GM20431 (cell line): ENCODE measurements around the gene MPEG1.

Source experiments
- in situ Hi-C: fragments of 300-500 bp; cut with MseI, MboI; formaldehyde crosslinking; loops from one replicate; pipeline ENCODE4 v1.15.0; 2020; ENCODE audit warnings: low sequenced_read_pairs; ENCODE audit not compliant: unreplicated experiment

The MPEG1 gene, protein sequence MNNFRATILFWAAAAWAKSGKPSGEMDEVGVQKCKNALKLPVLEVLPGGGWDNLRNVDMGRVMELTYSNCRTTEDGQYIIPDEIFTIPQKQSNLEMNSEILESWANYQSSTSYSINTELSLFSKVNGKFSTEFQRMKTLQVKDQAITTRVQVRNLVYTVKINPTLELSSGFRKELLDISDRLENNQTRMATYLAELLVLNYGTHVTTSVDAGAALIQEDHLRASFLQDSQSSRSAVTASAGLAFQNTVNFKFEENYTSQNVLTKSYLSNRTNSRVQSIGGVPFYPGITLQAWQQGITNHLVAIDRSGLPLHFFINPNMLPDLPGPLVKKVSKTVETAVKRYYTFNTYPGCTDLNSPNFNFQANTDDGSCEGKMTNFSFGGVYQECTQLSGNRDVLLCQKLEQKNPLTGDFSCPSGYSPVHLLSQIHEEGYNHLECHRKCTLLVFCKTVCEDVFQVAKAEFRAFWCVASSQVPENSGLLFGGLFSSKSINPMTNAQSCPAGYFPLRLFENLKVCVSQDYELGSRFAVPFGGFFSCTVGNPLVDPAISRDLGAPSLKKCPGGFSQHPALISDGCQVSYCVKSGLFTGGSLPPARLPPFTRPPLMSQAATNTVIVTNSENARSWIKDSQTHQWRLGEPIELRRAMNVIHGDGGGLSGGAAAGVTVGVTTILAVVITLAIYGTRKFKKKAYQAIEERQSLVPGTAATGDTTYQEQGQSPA

GRCh38 chr11:59212744-59213631, at the start of gene MPEG1:
Gene MPEG1 (minus strand): TSS chr11:59212927. CDS start chr11:59212865, 62 bp downstream.
- in situ Hi-C loops, result no loop called here

DNA sequence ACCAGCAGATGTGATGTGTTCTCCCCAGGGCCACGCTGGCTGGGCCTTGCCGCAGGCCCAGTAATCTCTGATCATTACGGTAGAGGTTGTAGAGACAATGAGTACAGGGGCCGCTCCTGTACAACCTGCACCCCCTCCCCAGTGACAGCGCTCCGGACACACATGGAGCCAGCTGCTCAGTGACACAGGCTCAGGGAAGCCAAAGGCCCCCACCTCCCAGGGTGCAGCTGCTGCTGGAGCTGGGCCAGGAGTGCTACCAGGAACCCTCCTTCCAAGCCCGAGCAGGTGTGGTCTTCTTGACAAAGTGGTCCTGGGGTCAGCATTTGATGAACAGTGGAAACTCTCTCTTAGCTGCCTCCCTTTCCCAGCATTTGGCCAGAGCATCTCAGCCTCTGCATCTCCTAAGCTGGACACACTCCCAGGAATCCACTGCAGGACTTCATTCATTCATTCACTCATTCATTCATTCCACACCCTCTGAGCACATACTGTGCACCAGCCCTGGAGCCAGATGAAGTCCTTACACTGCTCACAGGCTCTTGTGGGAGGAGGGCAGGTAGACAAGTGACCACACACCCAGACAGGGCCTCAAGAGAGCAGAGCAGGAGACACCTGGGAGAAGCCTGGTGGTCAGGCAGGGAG, 49.6 kb upstream of the MPEG1 start:
- in situ Hi-C loops, result no loop called here

DNA sequence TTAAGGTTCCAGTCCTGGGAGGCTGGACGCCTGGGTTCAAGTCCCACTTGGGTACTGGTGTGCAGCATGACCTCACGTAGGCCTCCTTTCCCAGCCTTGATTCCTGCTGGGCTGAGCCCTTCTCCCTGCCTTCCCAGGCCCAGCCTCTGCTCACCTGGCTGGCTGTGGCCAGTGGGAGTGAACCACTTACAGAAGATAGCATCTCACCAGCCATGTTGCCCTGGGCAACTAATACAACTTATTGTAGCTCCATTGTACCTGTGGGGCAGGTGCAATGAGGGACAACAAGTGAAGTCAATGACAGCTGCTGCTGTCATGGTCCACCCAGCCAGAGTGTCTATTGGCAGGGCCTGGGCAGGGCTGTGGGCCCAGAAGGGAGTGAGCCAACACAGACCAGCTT, 48.4 kb upstream of the MPEG1 start:
- in situ Hi-C loops, result no loop called here

DNA sequence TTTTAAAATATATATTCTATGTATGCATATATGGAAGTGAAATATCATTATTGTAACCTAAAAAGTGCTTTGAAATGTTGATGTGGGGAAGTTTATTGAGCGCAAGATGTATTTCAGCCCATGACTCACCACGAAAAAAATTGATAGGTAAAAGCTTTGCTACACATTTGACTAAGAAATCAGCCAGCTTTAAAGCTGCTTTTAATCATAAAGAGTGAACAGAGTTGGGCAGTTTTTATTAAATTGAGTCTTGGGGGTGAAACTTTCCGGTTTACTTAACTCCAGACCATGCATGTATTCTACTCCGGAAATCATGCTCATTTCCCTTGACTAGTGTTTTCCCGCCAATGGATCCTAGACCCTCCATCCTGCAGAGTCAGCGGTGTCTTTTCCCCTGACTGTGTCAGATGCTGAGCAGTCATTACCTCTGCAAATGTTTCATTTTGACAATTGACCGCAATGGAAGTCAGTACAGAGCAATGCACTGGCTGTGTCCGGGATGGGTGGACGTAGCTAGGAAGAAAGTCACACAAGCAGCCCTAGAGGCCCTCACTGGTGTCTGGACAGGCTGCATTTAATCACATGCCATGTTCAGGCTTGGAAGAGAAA, 47.2 kb upstream of the MPEG1 start:
- in situ Hi-C loops, result no loop called here

DNA sequence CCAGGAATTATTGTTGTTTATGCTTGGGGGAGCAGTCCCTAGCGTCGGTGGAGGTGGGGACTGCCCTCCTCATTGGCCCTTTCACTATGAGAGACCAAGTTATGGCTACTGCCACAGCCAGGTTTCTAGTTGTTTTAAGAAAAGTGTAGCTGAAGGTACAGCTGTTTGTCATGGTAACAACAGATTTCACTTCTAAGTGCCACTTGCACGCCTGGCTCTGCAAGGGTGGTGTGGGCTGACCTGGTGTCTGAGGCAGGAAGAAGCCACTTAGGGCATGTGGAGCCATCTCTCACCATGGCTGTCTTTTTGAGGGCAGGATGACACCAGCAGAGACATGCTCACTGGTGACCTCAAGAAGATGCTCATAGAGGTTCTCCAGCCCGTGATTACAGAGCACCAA, 46.3 kb upstream of the MPEG1 start:
- in situ Hi-C loops, result no loop called here

- in situ Hi-C loops, result no loop called here
Observed at GRCh38 chr11:59255281-59255680, 42.6 kb upstream of the MPEG1 start.

DNA sequence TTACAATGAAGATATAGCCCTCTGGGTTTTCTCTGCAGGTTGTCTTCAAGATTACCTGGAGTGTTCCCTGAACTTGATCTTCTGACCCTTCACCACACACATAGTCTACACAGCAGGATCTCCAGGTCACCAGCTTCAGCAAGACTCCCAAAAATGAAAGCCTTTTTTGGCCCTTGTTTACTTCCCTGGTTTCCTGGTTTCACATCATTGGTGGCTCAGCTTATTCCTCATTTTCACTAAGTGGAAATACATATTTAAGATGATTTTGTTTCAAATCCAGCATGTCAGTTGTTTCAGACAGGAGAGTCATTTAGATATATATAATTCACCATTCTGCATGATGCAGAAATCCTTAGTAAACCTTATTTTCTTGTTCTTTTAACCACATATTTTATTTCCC, 41.6 kb upstream of the MPEG1 start:
- in situ Hi-C loops, result no loop called here

DNA sequence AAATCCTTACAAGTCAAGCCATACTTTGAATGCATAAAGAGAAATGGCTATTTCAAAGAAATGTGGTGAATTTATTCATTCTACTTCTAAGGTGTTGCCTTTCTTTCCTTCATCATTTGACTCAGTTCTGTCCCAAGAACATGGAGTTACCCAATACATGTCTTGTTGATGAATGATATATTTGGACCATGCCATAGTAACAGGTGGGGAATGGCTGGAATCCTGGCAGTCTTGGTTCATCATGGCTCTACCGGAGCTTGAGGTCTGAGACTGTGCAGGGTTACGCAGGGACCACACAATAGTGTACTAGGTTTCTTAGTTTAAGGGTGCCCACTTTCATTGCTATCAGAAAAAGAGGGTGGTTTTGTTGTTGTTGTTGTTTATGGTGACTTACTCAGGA, 40.3 kb upstream of the MPEG1 start:
- in situ Hi-C loops, result no loop called here

DNA sequence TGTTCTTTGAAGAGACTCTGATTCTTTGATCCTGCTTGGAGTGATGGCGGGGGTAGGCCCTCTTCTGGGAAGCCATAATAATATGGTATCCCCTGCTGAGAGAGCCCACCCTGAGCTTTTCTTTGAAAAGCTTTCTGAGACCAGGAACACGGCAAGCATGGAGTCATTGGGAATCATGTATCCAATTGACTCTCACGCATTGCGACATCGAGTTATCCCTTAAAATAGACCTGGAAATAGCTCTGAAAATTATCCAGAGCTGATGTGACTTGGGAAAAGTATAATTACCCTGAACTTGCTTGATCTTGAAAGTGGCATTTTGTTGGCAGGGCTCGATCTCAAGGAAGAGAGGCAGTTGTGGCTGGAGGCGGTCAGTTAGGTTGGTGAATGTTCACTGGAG, 36.8 kb upstream of the MPEG1 start:
- in situ Hi-C loops, result no loop called here

DNA sequence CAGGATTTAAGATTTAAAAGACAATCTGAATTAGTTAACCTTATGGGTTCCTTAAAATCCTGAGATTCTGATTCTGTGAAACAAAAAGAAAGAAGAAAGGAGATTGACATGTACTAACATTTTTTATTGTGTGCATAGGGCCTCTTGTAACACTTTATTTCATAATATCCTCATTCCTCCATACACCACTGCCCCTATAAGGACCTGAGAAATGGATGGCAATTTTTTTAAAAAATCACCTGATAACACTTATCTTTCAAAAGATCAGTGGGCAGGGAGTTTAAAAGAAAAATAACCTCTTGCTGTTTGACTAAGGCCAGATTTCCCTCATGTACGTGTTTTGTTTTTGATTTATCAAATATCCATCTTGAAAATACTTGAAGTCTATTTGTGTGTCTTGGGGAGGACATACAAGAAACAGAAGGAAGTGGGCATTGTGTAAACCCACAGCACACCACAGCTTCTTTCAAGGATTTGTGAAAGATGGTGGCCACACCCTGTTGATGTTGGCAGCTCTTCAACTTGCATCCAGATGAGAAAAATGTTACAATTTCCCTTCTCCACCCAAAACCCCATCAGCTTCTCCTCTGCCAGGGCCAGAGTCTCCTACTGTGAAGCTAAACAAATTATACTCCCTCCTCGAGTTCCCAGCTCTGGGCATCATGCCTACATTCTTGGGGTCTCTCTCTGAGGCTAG, 35.0 kb upstream of the MPEG1 start:
- in situ Hi-C loops, result no loop called here

DNA sequence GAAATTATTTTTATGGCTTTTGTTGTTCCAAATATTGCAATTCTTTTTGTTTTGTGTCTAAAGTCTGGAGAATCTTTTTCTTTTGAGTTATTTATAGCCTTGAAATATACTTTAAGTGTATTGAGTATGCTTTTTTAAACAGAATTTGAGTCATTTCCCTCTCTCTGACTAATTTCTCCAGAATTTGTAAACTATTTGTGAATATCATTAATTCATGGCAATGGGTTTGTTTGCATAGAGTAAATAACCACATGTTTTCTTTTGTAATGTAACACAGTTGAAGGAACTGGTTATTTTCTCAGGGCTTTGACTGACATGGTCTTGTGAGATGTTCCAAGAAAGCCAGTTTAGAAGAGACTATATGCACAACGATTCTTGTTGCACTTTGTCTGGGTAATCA, 30.9 kb upstream of the MPEG1 start:
- in situ Hi-C loops, result no loop called here

DNA sequence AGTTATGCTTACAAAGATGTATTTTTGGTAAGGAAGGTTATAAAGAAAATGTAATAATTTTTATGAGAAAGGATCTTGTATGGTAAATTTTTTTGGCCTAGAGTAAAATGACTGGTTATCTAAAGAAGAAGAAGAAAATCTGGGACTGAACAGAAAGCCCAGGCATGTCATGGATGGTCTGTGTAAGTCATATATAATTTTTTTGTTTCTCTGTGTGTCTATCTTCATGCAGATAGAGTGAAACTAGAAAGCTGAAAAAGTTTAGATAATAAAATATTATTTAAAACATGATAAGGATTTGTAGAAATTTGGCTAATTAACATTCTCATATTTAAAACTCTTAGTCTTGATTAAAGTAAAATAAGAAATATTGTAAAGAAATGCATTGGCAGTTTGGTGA, 27.6 kb upstream of the MPEG1 start:
- in situ Hi-C loops, result no loop called here

- in situ Hi-C loops, result no loop called here
Observed at GRCh38 chr11:59226396-59226795, 13.7 kb upstream of the MPEG1 start.

DNA sequence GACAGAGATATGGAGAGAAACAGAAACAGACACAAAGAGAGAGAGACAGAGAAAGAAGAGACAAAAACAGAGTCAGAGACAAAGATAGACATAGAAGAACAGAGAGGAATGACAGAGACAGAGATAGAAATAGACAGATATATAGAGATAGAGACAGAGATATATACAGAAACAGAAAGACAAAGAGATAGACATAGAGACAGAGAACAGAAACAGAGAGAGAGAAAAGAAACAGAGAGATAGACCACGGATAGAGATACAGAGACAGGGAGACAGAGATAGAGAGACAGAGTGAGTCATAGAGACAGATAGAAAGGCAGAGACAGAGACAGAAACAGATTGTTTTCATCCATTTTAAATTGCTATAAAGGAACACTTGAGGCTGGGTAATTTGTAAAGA, 12.3 kb upstream of the MPEG1 start:
- in situ Hi-C loops, result no loop called here

DNA sequence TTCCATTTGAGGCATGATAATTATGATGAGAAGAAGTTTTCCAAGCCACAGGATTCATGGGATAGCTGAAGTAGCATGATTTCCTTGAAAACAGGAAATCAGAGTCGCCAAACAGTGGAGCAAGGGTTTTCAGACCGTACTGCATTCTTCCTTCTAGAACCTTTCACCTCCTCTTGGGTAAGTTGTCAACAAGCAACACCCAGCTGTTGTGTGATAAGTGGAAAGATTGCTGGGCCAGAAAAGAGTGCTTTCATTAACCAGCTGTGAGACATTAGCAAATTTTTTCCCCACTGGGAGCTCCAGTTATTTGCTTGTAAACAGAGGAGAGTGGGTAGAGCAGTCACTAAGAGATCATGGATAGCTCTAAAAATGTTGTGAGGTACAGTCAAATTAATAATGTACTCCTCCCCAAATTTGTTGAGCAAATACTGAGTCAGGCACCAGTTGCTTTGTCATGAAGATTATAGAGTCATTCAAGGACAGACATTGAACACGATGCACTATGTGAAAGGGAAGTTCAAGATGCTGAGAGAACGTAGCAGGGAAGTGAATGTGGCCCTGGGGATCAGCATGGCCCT, 11.7 kb upstream of the MPEG1 start:
- in situ Hi-C loops, result no loop called here

DNA sequence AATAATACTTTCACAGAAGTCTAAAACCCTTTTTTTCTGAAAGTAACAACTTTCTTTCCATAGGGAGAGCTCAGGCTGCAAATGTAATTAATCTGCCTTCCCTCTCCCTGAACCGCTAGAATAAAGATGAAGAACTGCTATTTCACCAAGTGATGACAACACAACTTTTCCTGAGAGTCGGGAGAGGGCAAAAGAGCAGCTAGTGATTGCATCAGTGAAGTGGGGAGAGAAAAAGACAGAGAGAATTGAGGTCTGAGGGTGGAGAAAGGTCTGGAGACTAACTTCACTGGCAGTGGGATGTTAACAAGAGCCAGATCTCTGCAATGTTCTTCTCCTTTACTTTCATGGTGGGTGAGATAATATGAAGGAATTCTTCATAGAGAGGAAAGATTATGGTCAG, 10.9 kb upstream of the MPEG1 start:
- in situ Hi-C loops, result no loop called here

GRCh38 chr11:59223177-59223576, 10.4 kb upstream of the MPEG1 start:
- in situ Hi-C loops, result no loop called here

- in situ Hi-C loops, result no loop called here
Observed at GRCh38 chr11:59222464-59223060, 9.8 kb upstream of the MPEG1 start.

GRCh38 chr11:59221441-59221840, 8.7 kb upstream of the MPEG1 start:
- in situ Hi-C loops, result no loop called here
